Measurements from ENCODE around the gene DBF4B.

GRCh38 chr17:44773140-44773539 lies 64.7 kb downstream of the DBF4B start:
- TF ChIP-seq ZNF891 (CRISPR knock-in tag; IDR thresholded peaks at IDR 0.05) (no peak), ZSCAN25 (CRISPR knock-in tag; IDR thresholded peaks at IDR 0.05) (no peak), JUND (CRISPR knock-in tag; IDR thresholded peaks at IDR 0.05) (no peak)

Data from HepG2 (cell line).